ENCODE measurements around the gene TJP1. TPM values are rescaled to one million over a fixed set of nuclear protein-coding genes. Genes with fewer than 3 reads are reported as not detected.

Gene TJP1
- total and polyA plus RNA-seq, 9 of the 15 experiments (the other 6 are each of a cell fraction or from before 2014, with no cell fraction given): 9.1 to 39.3 (median 28.0) TPM

GRCh38 chr15:29682781-29683180 lies 139.5 kb downstream of the TJP1 start:
- TF ChIP-seq MIER1 (IDR thresholded peaks at IDR 0.05; ENCODE audit: low read depth) (no peak), HNRNPL (IDR thresholded peaks at IDR 0.05; ENCODE audit: low read depth, low read length) (no peak), SRSF7 (optimal IDR thresholded peaks at IDR 0.05; ENCODE audit: low read depth, low read length) (no peak), NCOR1 (IDR thresholded peaks at IDR 0.05) (no peak), SNRNP70 (optimal IDR thresholded peaks at IDR 0.05; ENCODE audit: low read depth, low read length) (no peak), SPI1 (IDR thresholded peaks at IDR 0.05; ENCODE audit: borderline replicate concordance, low read depth, low read length) (no peak), U2AF2 (optimal IDR thresholded peaks at IDR 0.05; ENCODE audit: low read depth, low read length) (no peak), SRSF9 (IDR thresholded peaks at IDR 0.05; ENCODE audit: borderline replicate concordance, low read depth, low read length) (no peak), ZNF24 (IDR thresholded peaks at IDR 0.05) (no peak), ZNF280A (IDR thresholded peaks at IDR 0.05; ENCODE audit: low read depth, partially characterized antibody) (no peak), SMARCB1 (IDR thresholded peaks at IDR 0.05; ENCODE audit: insufficient read length, low read depth) (no peak), MITF (IDR thresholded peaks at IDR 0.05) (no peak), TSC22D4 (tag; IDR thresholded peaks at IDR 0.05) (no peak), RFX1 (IDR thresholded peaks at IDR 0.05) (no peak), HDAC3 (IDR thresholded peaks at IDR 0.05; ENCODE audit: borderline replicate concordance, partially characterized antibody) (no peak)
- FAIRE-seq (no peak), DNase-seq (ENCODE audit: extremely low read depth in 1 of 4, low spot score in 3 of 4) (no peak), ATAC-seq (no peak)
- CTCF ChIA-PET (ENCODE audit: low intra/inter-chr PET ratio): no interaction called here
- POLR2A ChIA-PET: no interaction called here
- Histone ChIP-seq H3K79me2 (ENCODE audit: control insufficient read depth, insufficient read depth, low read length) (no peaks in the 10 kb centered on the region), H3K27ac (ENCODE audit: extremely low read depth, low read depth, low read length) (no peak overlapping the region), H3K9ac (ENCODE audit: insufficient read depth in 1 of 2, low read depth in 2 of 2, low read length in 2 of 2) (no peak overlapping the region), H3K9me1 (ENCODE audit: control insufficient read depth, insufficient read depth, low read length) (no peaks in the 10 kb centered on the region), H3K4me2 (ENCODE audit: insufficient read depth, low read length) (no peak overlapping the region), H3K4me3 (no peak overlapping the region), H4K20me1 (replicated peaks; ENCODE audit: control insufficient read depth, insufficient read depth, low read length) (no peaks in the 10 kb centered on the region), H3K4me1 (replicated peaks in 1 of 2; ENCODE audit: control insufficient read depth in 2 of 2, insufficient read depth in 2 of 2, low read length in 2 of 2) (peaks cover 3 to 12% of the 10 kb centered on the region in 2 experiments; a peak in 2 of 5 replicates), H2AFZ (ENCODE audit: low read depth, low read length) (no peak overlapping the region), H3K27me3 (ENCODE audit: control insufficient read depth in 2 of 2, insufficient read depth in 2 of 2, low read length in 2 of 2) (peaks cover 5 to 33% of the 10 kb centered on the region in 2 experiments; a peak in 3 of 5 replicates), H3K36me3 (ENCODE audit: control insufficient read depth, insufficient read depth, low read length) (no peaks in the 10 kb centered on the region), H3K9me3 (replicated peaks; ENCODE audit: control insufficient read depth, insufficient read depth, low read depth, low read length) (no peaks in the 10 kb centered on the region)
- no TSS peak for BruUV-seq (replicated peaks)
- in situ Hi-C loops (cut with MboI): no loop called here
- intact Hi-C loops (cut with micrococcal nuclease): no loop called here
- WGBS (ENCODE audit: insufficient coverage, low coverage, missing lambda C conversion rate): 7% methylated on average over 3 of the region's 3 CpGs
